ENCODE data around the gene IRX2. TPM values are rescaled to one million over a fixed set of nuclear protein-coding genes. Genes with fewer than 3 reads are reported as not detected.

The IRX2 gene
- total and polyA plus RNA-seq, 2 of the 4 experiments (the other 2 are of a cell fraction), result 0.36 to 0.97 TPM

DNA sequence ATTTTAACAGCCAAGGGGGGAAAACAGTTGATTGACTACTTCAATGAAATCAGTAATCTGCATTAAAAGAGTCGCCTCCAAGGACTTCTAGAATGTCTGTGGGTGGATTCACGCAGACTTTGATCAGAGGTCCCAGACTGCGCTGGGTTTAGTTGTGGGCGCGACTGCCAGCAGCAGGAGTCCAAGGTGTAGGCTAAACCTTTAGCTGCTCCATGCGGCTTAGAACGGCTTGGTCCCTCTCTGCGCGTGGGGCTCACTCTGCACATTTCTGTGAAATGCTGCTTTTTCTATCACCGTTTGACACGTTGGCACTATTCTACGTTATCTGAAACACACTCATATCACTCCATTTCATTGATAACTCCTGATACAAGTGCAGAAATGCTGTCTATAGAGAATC is 48.6 kb upstream of the IRX2 start:
- Histone ChIP-seq H2BK120ac (ENCODE audit: low read depth, low read length) (no peak overlapping the region), H3K18ac (ENCODE audit: low read depth, low read length) (no peak overlapping the region), H3K79me1 (ENCODE audit: low read depth in 1 of 2, low read length in 2 of 2) (no peaks in the 10 kb centered on the region), H3K27me3 (ENCODE audit: control insufficient read depth, insufficient read depth, low read length) (no peaks in the 10 kb centered on the region), H3K36me3 (ENCODE audit: control insufficient read depth, insufficient read depth, low read length) (no peaks in the 10 kb centered on the region), H3K9me1 (ENCODE audit: insufficient read depth, low read length) (no peaks in the 10 kb centered on the region), H4K8ac (ENCODE audit: low read depth in 2 of 2, low read length in 2 of 2) (no peak overlapping the region), H3K4me3 (ENCODE audit: insufficient read depth, low read depth, low read length) (no peak overlapping the region), H4K20me1 (ENCODE audit: insufficient read depth, low read length) (no peaks in the 10 kb centered on the region), H3K27ac (ENCODE audit: insufficient read depth, low read length) (no peak overlapping the region), H2AK9ac (replicated peaks; ENCODE audit: low read depth, low read length, poor library complexity) (no peak overlapping the region), H3K4ac (ENCODE audit: low read depth, low read length) (no peak overlapping the region), H3K23ac (ENCODE audit: low read depth, low read length) (no peak overlapping the region), H3K4me2 (ENCODE audit: low read depth, low read length) (no peak overlapping the region), H2AFZ (replicated peaks; ENCODE audit: low read length, poor library complexity) (no peak overlapping the region), H2AK5ac (ENCODE audit: low read depth, low read length) (no peak overlapping the region), H4K91ac (ENCODE audit: insufficient read depth, low read depth, low read length) (no peak overlapping the region), H2BK5ac (ENCODE audit: low read depth, low read length, poor library complexity, severe bottlenecking) (no peak overlapping the region), H3K14ac (replicated peaks; ENCODE audit: low read depth, low read length) (no peak overlapping the region), H3K4me1 (ENCODE audit: control insufficient read depth, insufficient read depth, low read length) (no peaks in the 10 kb centered on the region), H4K5ac (ENCODE audit: low read depth, low read length) (no peak overlapping the region), H2BK20ac (ENCODE audit: low read depth, low read length) (no peak overlapping the region), H3K9ac (ENCODE audit: low read depth, low read length) (no peak overlapping the region), H2BK15ac (ENCODE audit: low read depth, low read length) (no peak overlapping the region), H3K56ac (ENCODE audit: extremely low read depth, insufficient read depth, low read length) (no peak overlapping the region), H3K9me3 (ENCODE audit: control insufficient read depth, insufficient read depth, low read length) (peaks cover 15% of the 10 kb centered on the region)
- BruUV-seq (replicated peaks), result no TSS peak
- ATAC-seq (ENCODE audit: low read depth), result no peak
- TF ChIP-seq, protein P1, sequence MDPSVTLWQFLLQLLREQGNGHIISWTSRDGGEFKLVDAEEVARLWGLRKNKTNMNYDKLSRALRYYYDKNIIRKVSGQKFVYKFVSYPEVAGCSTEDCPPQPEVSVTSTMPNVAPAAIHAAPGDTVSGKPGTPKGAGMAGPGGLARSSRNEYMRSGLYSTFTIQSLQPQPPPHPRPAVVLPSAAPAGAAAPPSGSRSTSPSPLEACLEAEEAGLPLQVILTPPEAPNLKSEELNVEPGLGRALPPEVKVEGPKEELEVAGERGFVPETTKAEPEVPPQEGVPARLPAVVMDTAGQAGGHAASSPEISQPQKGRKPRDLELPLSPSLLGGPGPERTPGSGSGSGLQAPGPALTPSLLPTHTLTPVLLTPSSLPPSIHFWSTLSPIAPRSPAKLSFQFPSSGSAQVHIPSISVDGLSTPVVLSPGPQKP (IDR thresholded peaks at IDR 0.05; ENCODE audit: borderline replicate concordance, low read depth, low read length), result no peak
- TF ChIP-seq CHD1 (IDR thresholded peaks at IDR 0.05; ENCODE audit: low read depth, low read length) (no peak), NFE2L2 (IDR thresholded peaks at IDR 0.05; ENCODE audit: low read depth, low read length) (no peak), RCOR1 (IDR thresholded peaks at IDR 0.05; ENCODE audit: insufficient replicate concordance, low read length) (no peak), MXI1 (IDR thresholded peaks at IDR 0.05; ENCODE audit: borderline replicate concordance, low read depth, low read length) (no peak), RAD21 (IDR thresholded peaks at IDR 0.05; ENCODE audit: low read length) (no peak), FOS (IDR thresholded peaks at IDR 0.05; ENCODE audit: low read depth, low read length) (no peak), SMC3 (IDR thresholded peaks at IDR 0.05; ENCODE audit: low read depth, low read length) (no peak), CTCF (conservative IDR thresholded peaks at IDR 0.05; ENCODE audit: low read depth, low read length) (no peak), CEBPB (IDR thresholded peaks at IDR 0.05; ENCODE audit: low read depth, low read length) (no peak)
- intact Hi-C loops (cut with micrococcal nuclease), result no loop called here
- dilution Hi-C loops (cut with HindIII; ENCODE audit: low sequenced_read_pairs, unreplicated experiment), result no loop called here
- WGBS, 2 experiments (ENCODE audit: extremely low coverage in 2 of 2, insufficient read length in 1 of 2), result 100% methylated on average over 2 of the region's 12 CpGs; no CpG with 5 or more reads in 1 of the 2 experiments
- no peak for DNase-seq
- in situ Hi-C loops (cut with MboI; ENCODE audit: low sequenced_read_pairs), result no loop called here
- POLR2A ChIA-PET (ENCODE audit: unreplicated experiment), result no interaction called here
- CTCF ChIA-PET, result no interaction called here
